GM21737 (cell line): ENCODE results near the gene ZNF880.
"Not testable (repeated sequence)": the region's sequence is repeated elsewhere in the genome, so short reads cannot be mapped to it uniquely, and the experiment has no call there.

Experiments
- ATAC-seq: cut with Tn5 transposase; IDR thresholded peaks from one replicate; pipeline ENCODE4 v1.9.1; 2021; ENCODE audit warnings: mild to moderate bottlenecking, moderate library complexity; ENCODE audit not compliant: unreplicated experiment

Gene ZNF880

DNA sequence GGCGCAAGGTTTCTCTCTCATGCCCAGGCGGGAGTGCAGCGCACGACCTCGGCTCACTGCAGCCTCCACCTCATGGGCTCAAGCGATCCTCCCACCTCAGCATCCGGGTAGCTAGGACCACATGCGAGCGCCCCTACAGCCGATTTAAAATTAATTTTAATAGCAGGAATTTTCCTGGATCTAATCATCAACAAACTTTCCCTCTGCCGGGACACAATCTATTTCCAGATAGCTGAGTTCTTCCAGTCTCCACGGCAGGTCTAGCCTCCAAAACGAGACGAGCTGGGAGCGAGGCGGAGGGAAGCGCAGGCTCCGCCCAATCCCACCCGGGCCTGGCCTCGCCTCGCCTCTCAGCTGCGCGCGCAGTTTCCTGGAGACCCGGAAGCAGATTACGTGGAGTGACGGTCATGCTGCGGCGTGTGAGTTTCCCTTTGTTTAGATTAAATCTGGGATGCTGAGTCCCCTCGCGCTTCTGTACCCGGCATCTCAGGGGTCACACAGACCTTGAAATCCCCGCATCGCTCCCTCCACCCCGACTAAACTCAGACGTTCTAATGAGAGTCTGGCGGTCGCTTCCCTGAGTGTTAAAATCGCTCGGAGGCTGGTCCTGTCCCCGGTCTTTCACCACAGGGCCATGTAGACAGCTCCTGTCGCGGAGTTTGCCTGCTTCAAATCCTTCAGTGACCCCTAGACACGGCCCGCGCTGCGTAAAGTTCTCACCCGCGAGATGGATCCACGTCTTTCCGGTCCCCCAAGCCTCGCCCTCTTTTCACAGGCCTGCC, at the start of gene ZNF880:
ZNF880 (plus strand) TSS at position 365 of the 782 bp plus-strand sequence; CDS start at position 408, 43 bp downstream.
- ATAC-seq, result peak; percentile 94

GRCh38 chr19:52322429-52322828, 47.3 kb upstream of the ZNF880 start:
- ATAC-seq, result no peak

DNA sequence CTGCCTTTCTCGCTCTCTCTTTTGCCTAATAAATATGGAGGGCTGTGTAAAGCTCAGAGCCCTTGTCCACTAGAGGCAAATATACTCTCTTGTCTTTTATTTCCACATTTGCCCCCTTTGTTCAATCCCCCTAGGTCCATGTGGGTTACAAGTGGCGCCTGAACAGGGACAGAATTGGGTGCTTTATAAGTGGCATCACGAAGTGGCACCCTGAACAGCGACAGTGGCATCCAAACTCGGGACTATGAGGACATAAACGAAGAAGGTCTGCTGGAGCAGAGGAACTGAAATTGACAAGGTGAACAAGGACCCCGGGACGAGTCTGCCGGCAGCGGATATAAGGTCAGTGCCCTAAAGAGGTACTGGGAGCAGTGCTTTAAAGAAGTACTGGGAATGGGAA, 38.0 kb upstream of the ZNF880 start:
- ATAC-seq, result no peak

DNA sequence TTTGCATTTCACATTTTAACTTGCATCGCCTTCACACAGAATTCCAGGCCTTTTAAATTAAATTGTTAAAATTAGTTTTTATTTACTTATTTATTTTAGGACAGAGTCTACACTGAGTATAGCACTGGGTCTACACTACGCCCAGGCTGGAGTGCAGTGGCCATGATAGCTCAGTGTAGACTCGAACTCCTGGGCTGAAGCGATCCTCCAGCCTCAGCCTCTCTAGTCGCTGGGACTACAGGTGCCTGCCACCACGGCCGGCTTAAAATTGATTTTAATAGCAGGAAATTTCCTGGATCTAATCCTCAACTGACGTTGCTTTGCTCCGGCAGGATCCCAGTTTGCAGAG, 34.0 kb upstream of the ZNF880 start:
- no peak for ATAC-seq

DNA sequence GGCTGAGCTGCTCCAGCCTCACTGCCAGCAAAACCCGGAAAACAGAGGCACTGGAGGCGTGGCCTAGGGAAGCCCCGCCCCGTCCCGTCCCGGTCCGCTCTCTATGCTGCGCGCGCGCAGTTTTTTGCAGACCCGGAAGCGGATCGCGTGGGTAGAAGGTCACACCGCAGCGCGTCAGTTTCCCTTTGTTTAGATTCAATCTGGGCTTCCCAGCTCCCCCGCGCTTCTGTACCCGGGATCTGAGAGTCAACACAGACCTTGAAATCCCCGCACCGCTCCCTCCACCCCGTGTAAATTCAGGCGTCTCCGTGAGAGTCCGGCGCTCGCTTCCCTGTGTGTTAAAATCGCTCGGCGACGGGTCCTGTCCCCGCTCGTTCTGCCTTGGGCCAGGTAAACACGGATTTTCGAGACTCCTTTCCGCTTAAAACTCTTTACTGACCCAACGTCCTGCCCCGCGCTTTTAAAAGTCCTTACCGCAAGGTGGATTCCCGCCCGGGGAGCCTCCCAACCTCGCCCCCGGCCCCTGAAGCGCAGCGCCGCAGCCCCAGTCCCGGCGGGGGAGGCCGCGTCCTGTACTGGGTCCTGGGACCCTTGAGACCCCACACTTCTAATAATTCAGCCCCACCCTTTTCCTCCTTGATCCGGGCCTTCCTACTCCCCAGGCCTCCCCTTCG, 33.5 kb upstream of the ZNF880 start, which contains the start of gene ZNF610:
ZNF610 (plus strand) TSS at position 127 of the 674 bp plus-strand sequence. CDS start 12,930 bp downstream, outside the sequence.
- peak; percentile 88 for ATAC-seq

GRCh38 chr19:52336791-52337381, 32.8 kb upstream of the ZNF880 start:
- ATAC-seq, result no peak

DNA sequence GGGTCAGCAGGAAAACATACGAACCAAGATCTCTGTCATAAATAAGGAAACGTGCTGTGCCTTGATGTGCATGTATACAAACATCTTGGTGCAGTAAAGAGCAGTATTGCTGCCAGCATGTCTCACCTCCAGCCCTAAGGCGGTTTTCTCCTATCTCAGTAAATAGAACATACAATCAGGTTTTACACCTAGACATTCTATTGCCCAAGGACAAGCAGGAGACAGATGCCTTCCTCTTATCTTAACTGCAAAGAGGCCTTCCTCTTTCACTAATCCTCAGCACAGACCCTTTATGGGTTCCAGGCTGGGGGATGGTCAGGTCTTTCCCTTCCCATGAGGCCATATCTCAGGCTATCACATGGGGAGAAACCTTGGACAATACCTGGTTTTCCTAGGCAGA, 30.7 kb upstream of the ZNF880 start:
- ATAC-seq, result not testable (repeated sequence)

DNA sequence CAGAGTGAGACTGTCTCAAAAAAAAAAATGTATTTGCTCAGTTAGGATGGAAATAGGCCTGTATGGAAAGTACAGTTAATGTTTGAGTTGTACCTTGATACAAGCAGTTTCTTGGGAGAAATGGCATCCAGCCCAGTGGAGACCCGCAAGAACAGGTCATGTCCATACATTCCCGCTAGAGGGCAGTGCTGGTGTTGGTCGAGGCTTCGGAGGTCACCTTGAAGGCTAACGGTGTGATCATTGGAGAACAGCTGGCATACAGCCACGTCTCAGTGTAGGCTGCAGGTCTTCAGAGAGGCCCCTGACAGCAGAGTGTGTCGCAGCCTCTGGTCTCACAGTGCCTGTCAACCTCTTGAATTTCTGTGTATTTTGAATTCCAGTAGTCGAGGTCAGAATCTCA, 26.2 kb upstream of the ZNF880 start:
- ATAC-seq, result no peak

DNA sequence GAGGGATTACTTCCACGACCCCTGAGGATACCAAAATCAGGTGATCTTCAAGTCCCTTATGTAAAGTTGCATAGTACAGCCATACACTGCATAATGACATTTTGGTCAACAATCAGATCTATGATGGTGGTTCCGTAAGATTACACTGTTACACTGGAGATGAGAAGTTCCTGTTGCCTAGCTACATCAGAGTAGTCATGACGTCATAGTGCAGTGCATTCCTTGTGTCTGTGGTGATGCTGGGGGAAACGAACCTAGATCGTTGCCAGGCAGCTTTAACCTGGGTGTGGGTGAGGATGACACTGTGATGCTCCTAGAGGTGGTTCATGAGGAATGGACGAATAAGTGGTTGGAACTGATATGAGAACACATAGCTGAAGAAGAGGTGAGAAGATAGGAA, 24.6 kb upstream of the ZNF880 start:
- ATAC-seq, result no peak

- no peak for ATAC-seq
Measured at GRCh38 chr19:52351512-52351911, 18.2 kb upstream of the ZNF880 start.

- ATAC-seq, result no peak
Measured at GRCh38 chr19:52366414-52366824, 3.3 kb upstream of the ZNF880 start.

DNA sequence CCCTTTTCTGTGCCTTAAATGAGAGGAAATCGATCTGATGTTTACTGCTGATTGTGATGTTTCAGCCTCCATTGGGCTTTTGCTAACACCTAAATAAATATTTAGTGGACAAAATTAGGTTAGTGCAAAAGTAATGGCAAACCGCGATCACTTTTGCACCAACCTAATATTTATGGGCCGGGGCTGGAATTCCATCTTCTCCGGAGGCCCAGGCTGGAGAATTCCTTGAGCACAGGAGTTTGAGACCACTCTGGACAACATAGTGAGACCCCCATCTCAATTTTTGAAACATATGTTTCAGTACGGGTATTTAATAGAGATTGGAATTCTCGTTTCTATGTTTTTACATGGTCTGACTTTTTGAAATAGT, 603 bp downstream of the ZNF880 start:
- no peak for ATAC-seq

- no peak for ATAC-seq
Measured at GRCh38 chr19:52391135-52391534, 21.4 kb downstream of the ZNF880 start.

GRCh38 chr19:52397310-52398080, 27.8 kb downstream of the ZNF880 start, which contains the start of gene ZNF528:
TSS of gene ZNF528 (plus strand) at chr19:52397849. CDS start at chr19:52402014, 4,165 bp downstream.
- peak; percentile 89 for ATAC-seq

GRCh38 chr19:52398081-52398441, 28.3 kb downstream of the ZNF880 start:
- no peak for ATAC-seq

DNA sequence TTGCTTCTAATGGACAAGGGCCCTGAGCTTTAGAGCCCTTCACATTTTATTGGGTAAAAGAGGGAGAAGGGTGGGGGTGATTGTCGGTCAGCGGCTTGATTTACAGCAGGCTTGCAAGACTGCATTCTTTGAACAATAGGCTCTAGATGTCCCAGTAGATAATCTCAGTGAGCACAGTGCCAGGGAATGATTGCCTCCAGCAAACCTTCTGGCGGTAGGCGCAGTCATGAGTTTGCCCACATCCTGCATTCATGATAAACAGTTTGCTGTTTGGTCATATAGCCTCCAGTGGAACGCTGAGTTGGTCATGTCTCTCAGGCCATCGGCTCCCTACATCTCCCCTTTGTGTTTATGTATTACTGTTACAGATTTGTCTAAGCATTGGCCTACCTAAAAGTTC, 40.6 kb downstream of the ZNF880 start:
- ATAC-seq, result no peak

GRCh38 chr19:52415711-52416110, 46.0 kb downstream of the ZNF880 start:
- ATAC-seq, result no peak

- no peak for ATAC-seq
Measured at GRCh38 chr19:52428937-52429336, 59.2 kb downstream of the ZNF880 start, which contains the start of gene ZNF534. TSS of gene ZNF534 (plus strand) at chr19:52429148. CDS start at chr19:52431475, 2,327 bp downstream.
